ENCODE data around the gene TGIF2. TPM values are rescaled to one million over a fixed set of nuclear protein-coding genes. Genes with fewer than 3 reads are reported as not detected.
"Not testable (repeated sequence)": the region's sequence is repeated elsewhere in the genome, so short reads cannot be mapped to it uniquely, and the experiment has no call there.

Gene TGIF2
- total RNA-seq, 2 donors from 2014 or later, result 5.3 to 7.6 TPM

- intact Hi-C loops (cut with DNase I), result no loop called here
These were observed 59.9 kb downstream of the TGIF2 start for GRCh38 chr20:36633285-36633772.

GRCh38 chr20:36634342-36634741, 60.9 kb downstream of the TGIF2 start:
- DNase-seq (ENCODE audit: low spot score), result no peak
- intact Hi-C loops (cut with DNase I), result no loop called here

More at GRCh38 chr20:36633285-36633772, 59.9 kb downstream of the TGIF2 start:
- DNase-seq (ENCODE audit: low spot score), result no peak

- intact Hi-C loops (cut with DNase I); DNase-seq (ENCODE audit: low spot score): not testable (repeated sequence)
These were observed 65.5 kb downstream of the TGIF2 start for GRCh38 chr20:36638876-36639400.

GRCh38 chr20:36641506-36641843, 68.1 kb downstream of the TGIF2 start:
- intact Hi-C loops (cut with DNase I), result no loop called here
- DNase-seq (ENCODE audit: low spot score), result no peak

- DNase-seq (ENCODE audit: low spot score), result peak; percentile 15
- intact Hi-C loops (cut with DNase I), result no loop called here
These were observed 68.7 kb downstream of the TGIF2 start for GRCh38 chr20:36642136-36642535.

Other genes with a start within 250 kb of the TGIF2 start
- gene MYL9, start 32.1 kb upstream of the TGIF2 start, total RNA-seq, result 1,000 to 10,000 TPM; 2,680 to 3,095 TPM
- 10 to 100 TPM; 50.0 to 56.0 TPM for gene RAB5IF, start 32.2 kb downstream of the TGIF2 start, total RNA-seq
- gene SLA2, start 72.6 kb downstream of the TGIF2 start, total RNA-seq, result under 1 TPM; 0.38 to 0.46 TPM
- gene NDRG3, start 172.5 kb downstream of the TGIF2 start, total RNA-seq, result 10 to 100 TPM; 24.2 to 24.9 TPM
- gene DSN1, start 200.2 kb downstream of the TGIF2 start, total RNA-seq, result 1 to 10 TPM; 7.1 to 7.2 TPM

Measured in posterior vena cava (tissue), 2 donors.